HG03521 (cell line): ENCODE data around the gene NUP93.

Source experiments
- ATAC-seq: cut with Tn5 transposase; IDR thresholded peaks from one replicate; pipeline ENCODE4 v1.9.1; 2021; ENCODE audit warnings: mild to moderate bottlenecking, moderate library complexity; ENCODE audit not compliant: unreplicated experiment

NUP93 gene

GRCh38 chr16:56885446-56886162 lies 155.7 kb downstream of the NUP93 start:
- ATAC-seq: no peak

- ATAC-seq: no peak
Observed at GRCh38 chr16:56886296-56886695, 156.4 kb downstream of the NUP93 start.

GRCh38 chr16:56886826-56887225 lies 156.9 kb downstream of the NUP93 start:
- no peak for ATAC-seq

- ATAC-seq: no peak
Observed at GRCh38 chr16:56888806-56889205, 158.9 kb downstream of the NUP93 start.

GRCh38 chr16:56889206-56889605 lies 159.3 kb downstream of the NUP93 start:
- ATAC-seq: no peak

GRCh38 chr16:56891685-56892084 lies 161.8 kb downstream of the NUP93 start:
- ATAC-seq: no peak

GRCh38 chr16:56892705-56893104 lies 162.8 kb downstream of the NUP93 start:
- no peak for ATAC-seq

- ATAC-seq: no peak
Observed at GRCh38 chr16:56894331-56894917, 164.5 kb downstream of the NUP93 start.

- ATAC-seq: no peak
Observed at GRCh38 chr16:56895813-56896212, 165.9 kb downstream of the NUP93 start.

GRCh38 chr16:56896244-56896643 lies 166.3 kb downstream of the NUP93 start:
- ATAC-seq: no peak

- ATAC-seq: no peak
Observed at GRCh38 chr16:56897026-56897799, 167.3 kb downstream of the NUP93 start.

- ATAC-seq: no peak
Observed at GRCh38 chr16:56898847-56899246, 168.9 kb downstream of the NUP93 start.
